Spleen (tissue), 7 donors: Measurements from ENCODE around the gene SATL1.

ENCODE experiments used
- POLR2AphosphoS5 ChIP-seq, 3 donors: sonication (generic); formaldehyde crosslinking; IDR thresholded peaks; one replicate each; pipeline ENCODE4 v1.5.1; 2017; ENCODE audit warnings: antibody characterized with exemption in 3 of 3
- TF ChIP-seq, protein P1 (sequence below), 11 experiments: fragments of 200-600 bp in 7 of 11; fragments of 450-650 bp in 4 of 11; sonication (generic) in 4 of 11; IDR thresholded peaks in 8 of 11; conservative IDR thresholded peaks in 3 of 11; 1 replicate in 7 of 11; 2 replicates in 4 of 11; pipeline versions ENCODE4 v1.4.0 to v1.8.0; 2016 to 2021; ENCODE audit warnings: antibody characterized with exemption in 11 of 11, inconsistent platforms in 4 of 11, mild to moderate bottlenecking in 1 of 11
- donor health status: DM: no; HTN: no; CAD: no; lungs with moderate emphysema.
- donor health status: DM: no; HTN: no; CAD: no.
- donor health status: DM: no; HTN: no; CAD: no.

DNA sequence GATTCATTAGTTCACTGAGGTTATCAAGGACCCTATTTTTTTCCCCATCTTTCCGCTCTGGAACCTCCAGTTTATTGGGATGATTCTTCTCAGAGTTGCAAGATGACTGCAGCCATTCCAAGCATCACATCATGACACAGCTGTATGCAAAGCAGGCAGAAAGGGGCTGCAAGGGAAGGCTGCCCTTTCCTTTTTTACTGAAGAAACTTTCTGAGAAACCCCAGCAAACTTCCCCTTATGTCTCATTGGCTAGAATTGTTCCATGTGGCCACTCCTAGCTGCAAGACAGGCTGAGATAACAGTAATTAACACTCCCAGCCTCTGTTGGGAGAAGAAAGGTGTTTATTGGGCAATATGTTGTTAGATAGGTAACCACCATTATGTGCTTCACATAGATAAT, 102.6 kb downstream of the SATL1 start:
- TF ChIP-seq POLR2AphosphoS5 (IDR thresholded peaks at IDR 0.05), result no peak
- TF ChIP-seq, protein P1, sequence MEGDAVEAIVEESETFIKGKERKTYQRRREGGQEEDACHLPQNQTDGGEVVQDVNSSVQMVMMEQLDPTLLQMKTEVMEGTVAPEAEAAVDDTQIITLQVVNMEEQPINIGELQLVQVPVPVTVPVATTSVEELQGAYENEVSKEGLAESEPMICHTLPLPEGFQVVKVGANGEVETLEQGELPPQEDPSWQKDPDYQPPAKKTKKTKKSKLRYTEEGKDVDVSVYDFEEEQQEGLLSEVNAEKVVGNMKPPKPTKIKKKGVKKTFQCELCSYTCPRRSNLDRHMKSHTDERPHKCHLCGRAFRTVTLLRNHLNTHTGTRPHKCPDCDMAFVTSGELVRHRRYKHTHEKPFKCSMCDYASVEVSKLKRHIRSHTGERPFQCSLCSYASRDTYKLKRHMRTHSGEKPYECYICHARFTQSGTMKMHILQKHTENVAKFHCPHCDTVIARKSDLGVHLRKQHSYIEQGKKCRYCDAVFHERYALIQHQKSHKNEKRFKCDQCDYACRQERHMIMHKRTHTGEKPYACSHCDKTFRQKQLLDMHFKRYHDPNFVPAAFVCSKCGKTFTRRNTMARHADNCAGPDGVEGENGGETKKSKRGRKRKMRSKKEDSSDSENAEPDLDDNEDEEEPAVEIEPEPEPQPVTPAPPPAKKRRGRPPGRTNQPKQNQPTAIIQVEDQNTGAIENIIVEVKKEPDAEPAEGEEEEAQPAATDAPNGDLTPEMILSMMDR (IDR thresholded peaks at IDR 0.05 in 8 of 11, conservative IDR thresholded peaks at IDR 0.05 in 3 of 11), result no peak
